GM21447 (cell line): Measurements from ENCODE around the gene SAMD11.

Experiments
- ATAC-seq: cut with Tn5 transposase; IDR thresholded peaks from one replicate; pipeline ENCODE4 v1.9.1; 2021; ENCODE audit not compliant: unreplicated experiment

SAMD11 gene

DNA sequence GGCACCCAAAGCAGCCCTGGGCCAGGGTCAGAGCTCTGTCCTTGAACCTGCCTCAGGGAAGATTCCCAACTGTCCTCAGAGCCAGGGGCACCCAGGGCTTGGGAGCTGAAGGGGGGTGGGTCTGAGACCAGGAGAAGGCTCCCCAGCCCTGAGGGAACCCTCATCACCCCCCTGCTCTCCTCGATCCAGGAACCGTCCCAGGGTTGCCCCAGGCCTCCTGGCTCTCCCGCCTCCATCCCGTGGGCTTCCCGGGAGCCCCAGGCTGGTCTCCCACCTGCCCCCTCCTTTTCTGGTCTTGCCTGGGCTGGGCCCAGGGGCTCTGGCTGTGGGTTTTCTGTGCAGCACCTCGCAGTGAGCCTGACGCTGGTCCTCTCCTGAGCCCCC, 6.7 kb upstream of the SAMD11 start:
- ATAC-seq, result no peak

DNA sequence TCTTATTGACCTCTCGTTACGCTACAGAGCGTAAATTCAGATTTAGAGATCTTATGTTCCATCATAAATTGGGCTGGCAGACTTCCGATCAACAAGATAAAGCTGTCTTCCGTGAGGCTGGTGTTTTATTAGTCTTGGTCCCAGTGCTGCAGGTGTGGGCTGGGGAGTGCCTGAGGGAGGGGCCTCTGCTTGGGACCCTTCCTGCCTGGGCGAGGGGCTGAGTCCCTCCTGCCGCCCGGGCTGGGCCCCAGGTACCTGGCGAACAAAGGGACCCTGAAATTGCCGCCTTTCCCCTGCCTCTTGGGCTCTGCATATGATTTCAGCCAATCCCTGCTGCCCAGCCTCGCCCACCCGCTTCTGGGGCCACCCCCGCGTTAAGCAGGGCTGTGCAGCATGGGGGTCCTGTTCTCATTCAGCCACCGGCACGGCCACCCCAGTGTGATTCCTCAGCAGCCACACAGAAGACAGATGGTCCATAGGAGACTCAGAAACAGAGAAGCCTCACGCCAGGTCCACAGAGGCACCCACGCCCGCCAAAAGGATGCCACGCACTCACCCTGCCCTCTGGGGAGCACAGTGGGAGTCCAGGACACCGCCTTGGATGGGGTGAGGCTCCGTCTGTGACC, 6.1 kb upstream of the SAMD11 start:
- ATAC-seq, result no peak

GRCh38 chr1:918353-918752, 5.4 kb upstream of the SAMD11 start:
- ATAC-seq, result no peak

DNA sequence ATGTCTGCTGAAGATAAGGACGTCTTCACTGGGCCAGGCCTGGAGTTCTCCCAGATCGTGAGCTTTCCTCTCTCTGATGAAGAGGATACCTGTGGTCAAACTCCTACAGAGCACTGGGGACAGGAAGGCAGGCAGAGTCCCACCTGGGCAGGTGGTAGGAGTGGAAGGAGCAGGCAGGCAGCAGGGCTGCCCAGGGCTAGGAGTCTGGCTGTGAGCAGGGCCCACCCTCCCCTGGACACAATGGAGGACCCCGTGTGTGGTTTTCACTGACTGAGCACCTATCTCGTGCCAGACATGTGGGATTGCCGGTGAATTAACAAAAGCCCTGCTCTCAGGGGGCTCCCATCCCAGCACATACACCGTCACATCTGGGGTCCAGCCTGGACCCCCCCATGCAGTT, 4.9 kb upstream of the SAMD11 start:
- ATAC-seq, result no peak

- ATAC-seq, result no peak
Observed at GRCh38 chr1:919271-919872, 4.4 kb upstream of the SAMD11 start.

- no peak for ATAC-seq
Observed at GRCh38 chr1:920010-920409, 3.7 kb upstream of the SAMD11 start.

DNA sequence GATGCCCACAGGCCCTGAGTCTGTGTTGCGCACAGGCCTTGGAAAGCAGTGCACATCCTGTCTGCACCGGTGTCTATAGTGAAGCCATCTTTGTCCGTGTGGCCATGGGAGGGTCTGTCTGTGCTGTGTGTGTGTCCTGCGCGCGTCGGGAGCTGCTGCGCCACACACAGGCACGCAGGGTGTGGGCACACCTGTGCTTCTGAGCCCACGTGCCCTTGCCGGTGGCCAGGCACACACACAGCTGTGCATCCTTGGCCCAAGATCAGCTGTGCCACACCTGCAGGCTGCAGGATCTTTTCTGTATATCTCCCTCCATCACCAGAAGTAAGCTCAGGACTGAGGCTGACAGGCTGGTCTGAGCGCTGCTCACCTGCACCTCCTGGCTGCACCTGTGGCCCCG, 3.2 kb upstream of the SAMD11 start:
- ATAC-seq, result no peak

DNA sequence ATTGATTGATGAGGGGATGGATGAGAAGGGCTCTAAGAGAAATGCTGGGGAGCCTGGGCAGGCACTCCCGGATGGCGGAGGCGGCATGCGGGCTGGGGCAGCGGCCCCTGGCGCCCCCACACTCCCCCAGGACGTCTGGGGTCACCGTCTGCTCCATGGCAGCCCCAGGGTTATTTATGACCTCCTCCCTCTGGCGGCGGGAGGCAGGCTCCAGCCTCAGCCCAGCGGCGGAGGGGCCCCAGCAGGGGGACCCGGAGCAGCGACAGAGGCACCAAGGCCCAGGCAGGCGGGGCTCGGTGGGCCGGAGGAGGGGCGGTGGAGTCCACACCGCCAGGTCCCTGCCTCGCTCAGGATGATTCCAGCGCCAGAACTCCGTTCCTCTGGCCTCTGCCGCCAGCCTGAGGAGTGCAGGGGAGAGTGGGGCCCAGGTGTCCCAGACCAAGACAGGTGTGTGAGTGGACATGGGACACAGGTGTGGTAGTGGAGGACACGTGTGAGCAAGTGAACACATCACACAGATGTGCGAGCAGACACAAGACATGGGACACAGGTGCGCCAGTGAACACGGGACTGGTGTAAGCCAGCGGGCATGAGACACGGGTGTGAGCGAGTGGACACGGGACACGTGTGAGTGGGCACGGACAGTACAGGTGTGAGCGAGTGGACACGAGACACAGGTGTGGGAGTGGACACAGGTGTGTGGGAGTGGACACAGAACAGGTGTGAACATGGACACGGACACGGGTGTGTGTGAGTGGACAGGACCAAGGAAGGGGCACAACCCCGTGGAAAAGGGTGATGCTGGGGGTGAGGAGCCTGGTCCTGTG, 2.5 kb upstream of the SAMD11 start:
- no peak for ATAC-seq

GRCh38 chr1:923991-924655, 400 bp downstream of the SAMD11 start:
- no peak for ATAC-seq

GRCh38 chr1:924656-925560, 1.2 kb downstream of the SAMD11 start:
- ATAC-seq, result no peak

DNA sequence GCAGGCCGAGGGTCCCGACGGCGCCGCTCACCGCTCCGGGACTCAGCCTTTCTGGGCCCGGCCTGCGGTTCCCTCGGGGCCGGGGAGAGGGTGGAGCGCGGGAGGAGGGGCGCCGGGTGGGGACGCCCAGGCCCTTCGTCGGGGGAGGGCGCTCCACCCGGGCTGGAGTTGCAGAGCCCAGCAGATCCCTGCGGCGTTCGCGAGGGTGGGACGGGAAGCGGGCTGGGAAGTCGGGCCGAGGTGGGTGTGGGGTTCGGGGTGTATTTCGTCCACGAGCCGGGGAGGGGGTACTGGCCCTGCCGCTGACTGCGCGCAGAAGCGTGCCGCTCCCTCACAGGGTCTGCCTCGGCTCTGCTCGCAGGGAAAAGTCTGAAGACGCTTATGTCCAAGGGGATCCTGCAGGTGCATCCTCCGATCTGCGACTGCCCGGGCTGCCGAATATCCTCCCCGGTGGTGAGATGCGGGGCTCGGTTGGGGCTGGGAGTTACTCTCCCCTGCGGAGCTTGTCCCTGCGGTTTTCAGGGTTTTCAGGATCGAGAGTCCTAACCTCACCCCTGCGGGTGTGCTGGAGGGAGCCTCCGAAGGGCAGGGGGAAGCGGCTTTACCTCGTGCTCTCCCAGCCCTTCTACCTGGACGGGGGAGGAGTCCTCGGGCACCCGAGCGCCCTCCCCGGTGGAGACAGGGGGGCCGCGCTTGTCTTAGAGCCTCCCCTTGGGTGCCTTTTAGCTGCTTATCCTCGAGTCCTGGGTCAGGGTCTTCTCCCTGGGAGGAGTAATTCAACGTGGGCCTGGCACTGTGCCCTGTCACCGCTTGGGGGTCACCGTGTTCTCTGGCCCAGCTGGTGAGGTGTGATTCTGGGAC, 2.1 kb downstream of the SAMD11 start:
- no peak for ATAC-seq

GRCh38 chr1:927234-927633, 3.5 kb downstream of the SAMD11 start:
- no peak for ATAC-seq

- ATAC-seq, result no peak
Observed at GRCh38 chr1:927748-928147, 4.0 kb downstream of the SAMD11 start.

DNA sequence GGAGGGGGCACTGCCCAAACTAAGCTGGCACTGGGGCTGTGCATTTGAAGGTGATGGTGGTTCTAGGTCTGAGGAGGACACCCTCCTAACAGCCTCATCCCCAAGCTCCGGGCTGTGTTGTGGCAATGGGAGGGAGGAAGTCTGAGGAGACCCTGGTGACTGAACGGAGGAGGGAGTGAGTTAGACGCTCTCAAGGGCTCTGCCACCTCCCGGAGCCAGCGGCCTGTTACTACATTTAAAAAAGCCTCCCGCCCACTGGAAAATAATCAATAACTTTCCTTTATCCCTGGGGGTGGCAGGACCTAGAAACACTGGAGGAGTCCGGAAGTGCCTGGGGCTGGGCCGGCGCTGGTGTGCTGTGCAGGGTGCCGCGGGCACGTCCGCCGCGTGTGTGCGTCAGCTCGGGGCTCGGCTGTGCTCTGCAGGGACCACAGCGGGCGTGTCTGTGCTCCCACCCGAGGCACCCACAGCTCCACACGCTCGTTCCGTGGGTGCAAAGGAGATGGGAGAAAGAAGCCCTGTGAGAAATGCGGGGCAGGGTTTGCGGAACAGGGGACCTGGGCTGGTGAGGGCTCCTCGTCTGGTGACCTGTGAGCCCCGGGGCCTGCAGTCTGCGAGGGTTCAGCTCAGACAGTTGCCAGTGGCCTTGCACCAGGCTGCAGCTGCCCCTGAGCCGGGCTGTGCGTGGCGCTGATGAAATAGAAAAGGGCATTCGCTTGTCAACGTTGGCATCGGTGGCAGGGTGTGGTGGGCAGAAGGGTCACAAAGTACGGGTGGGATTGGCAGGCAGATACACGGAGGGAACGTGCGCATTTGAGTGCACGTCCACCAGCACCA, 5.3 kb downstream of the SAMD11 start:
- no peak for ATAC-seq

DNA sequence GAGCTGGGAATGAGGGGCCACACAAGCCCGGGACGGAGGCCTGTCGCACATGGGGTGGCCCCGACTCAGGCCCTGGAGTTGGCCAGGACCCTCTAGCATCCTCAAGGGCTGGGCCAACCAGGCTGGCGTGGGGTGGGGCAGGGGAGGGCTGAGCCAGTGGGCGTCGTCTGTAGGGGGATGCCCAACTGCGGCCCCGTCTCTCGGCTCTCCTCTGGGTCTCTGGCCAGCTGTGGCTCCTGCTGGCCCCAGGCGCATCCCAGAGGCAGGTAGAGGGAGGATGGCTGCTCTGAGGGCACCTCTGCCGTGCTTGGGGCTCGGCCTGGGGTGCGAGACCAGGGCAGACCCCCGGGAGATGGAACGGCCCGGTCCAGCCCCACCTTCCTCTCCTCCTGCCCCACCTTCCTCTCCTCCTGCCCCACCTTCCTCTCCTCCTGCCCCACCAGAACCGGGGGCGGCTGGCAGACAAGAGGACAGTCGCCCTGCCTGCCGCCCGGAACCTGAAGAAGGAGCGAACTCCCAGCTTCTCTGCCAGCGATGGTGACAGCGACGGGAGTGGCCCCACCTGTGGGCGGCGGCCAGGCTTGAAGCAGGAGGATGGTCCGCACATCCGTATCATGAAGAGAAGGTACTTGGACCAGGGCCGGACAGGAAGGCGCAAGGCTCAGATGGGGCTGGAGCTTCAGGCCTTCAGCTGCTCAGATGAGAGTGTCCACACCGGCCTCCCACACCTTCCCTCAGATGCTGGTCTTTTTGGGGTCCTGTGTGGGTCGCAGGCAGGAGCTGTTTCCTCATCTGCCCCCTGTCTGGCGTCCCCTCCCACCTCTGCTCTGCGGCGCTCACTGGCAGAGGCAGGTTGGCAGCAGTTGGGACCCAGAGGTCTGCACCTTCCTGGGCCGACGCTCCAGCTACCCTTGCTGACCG, 6.2 kb downstream of the SAMD11 start:
- no peak for ATAC-seq

DNA sequence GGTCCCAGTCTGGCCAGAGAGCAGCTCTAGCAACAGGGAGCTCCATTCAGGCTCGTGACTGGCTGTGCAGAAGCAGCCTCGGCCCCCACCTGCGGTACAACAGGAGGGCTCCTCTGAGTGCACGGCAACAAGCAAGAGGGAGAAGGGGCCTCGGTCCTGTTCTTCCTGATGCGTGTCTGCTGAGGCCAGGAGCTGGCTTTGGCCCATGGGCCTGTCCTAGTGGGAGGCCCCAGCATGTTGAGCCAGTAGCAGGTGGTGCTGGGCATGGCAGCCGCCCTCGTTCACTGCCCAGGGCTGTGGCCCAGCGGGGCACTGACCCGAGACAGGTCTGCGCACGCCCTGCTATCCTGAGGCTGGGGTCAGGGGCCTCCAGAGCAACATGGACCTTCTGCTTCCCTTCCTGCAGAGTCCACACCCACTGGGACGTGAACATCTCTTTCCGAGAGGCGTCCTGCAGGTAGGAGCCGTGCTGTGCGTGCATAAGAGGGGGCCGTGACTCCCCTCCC, 7.0 kb downstream of the SAMD11 start:
- no peak for ATAC-seq

GRCh38 chr1:931380-932172, 7.9 kb downstream of the SAMD11 start:
- no peak for ATAC-seq
